Measurements from ENCODE around the gene DNAJB6. TPM values are rescaled to one million over a fixed set of nuclear protein-coding genes. Genes with fewer than 3 reads are reported as not detected.

DNAJB6 gene
- total RNA-seq, 1 experiment from 2014 or later = 201 TPM

- H3K4me3 ChIP-seq (ENCODE audit: low read depth in 2 of 2, low read length in 2 of 2) = no peak overlapping the region
- ATAC-seq = no peak
- in situ Hi-C loops (cut with HindIII; ENCODE audit: low pct_unique_long_range_greater_than_20kb, low sequenced_read_pairs) (no loop called here), intact Hi-C loops (cut with micrococcal nuclease; ENCODE audit: unreplicated experiment) (no loop called here)
- no peak for TF ChIP-seq SIN3A (IDR thresholded peaks at IDR 0.05; ENCODE audit: borderline replicate concordance, insufficient read depth, low read depth, low read length)
- TF ChIP-seq TCF7L2 (IDR thresholded peaks at IDR 0.05; ENCODE audit: low read depth, low read length) = no peak
- no peak for TF ChIP-seq REST (IDR thresholded peaks at IDR 0.05; ENCODE audit: insufficient read depth in 1 of 2, low read depth in 2 of 2, low read length in 1 of 2)
- no peak for TF ChIP-seq POLR2AphosphoS5 (IDR thresholded peaks at IDR 0.05; ENCODE audit: low read depth, low read length)
- no peak for TF ChIP-seq CTCF (IDR thresholded peaks at IDR 0.05)
- ChIA-PET POLR2A (no interaction called here), CTCF (no interaction called here)
- no peaks in the 10 kb centered on the region for H3K27me3 ChIP-seq (ENCODE audit: control insufficient read depth, insufficient read depth, low read length)
- peaks cover 7% of the 10 kb centered on the region for H3K36me3 ChIP-seq (ENCODE audit: control insufficient read depth, insufficient read depth, low read length)
- no peaks in the 10 kb centered on the region for H3K4me1 ChIP-seq (ENCODE audit: control insufficient read depth, insufficient read depth, low read length)
- H3K9me3 ChIP-seq (ENCODE audit: control insufficient read depth, insufficient read depth, low read depth, low read length) = no peaks in the 10 kb centered on the region
- no TSS peak for BruUV-seq (replicated peaks)
- H3K27ac ChIP-seq (ENCODE audit: low read length) = no peak overlapping the region
- no peak for DNase-seq (ENCODE audit: low read depth, low spot score)
Observed at GRCh38 chr7:157415486-157415885, 78.7 kb downstream of the DNAJB6 start.

DNA sequence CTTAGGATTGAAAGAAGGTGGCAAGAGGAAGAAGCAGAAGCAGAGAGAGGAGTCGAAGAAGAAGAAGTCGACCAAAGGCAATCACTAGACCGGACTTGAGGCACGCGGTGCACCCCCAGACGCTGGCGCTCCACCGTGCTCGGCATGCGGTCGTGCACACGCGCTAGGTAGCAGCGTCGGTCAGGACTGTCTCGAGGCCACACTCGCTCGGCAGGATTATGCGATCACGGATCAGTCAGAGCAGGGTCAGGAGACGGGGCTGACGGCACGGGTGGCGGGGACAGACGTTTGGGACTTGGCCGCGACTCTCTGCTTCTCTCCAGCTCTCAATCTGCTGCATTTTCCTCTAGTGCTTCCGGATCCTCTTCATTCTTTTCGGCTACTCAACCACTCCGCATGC, 79.2 kb downstream of the DNAJB6 start:
- TF ChIP-seq CTCF (IDR thresholded peaks at IDR 0.05) (no peak), REST (IDR thresholded peaks at IDR 0.05; ENCODE audit: insufficient read depth in 1 of 2, low read depth in 2 of 2, low read length in 1 of 2) (no peak), TCF7L2 (IDR thresholded peaks at IDR 0.05; ENCODE audit: low read depth, low read length) (no peak), POLR2AphosphoS5 (IDR thresholded peaks at IDR 0.05; ENCODE audit: low read depth, low read length) (no peak), SIN3A (IDR thresholded peaks at IDR 0.05; ENCODE audit: borderline replicate concordance, insufficient read depth, low read depth, low read length) (no peak)
- no TSS peak for BruUV-seq (replicated peaks)
- POLR2A ChIA-PET = no interaction called here

More for the DNA sequence above, 79.2 kb downstream of the DNAJB6 start:
- no peak for DNase-seq (ENCODE audit: low read depth, low spot score)
- CTCF ChIA-PET = no interaction called here
- H3K4me1 ChIP-seq (ENCODE audit: control insufficient read depth, insufficient read depth, low read length) = no peaks in the 10 kb centered on the region
- peaks cover 7% of the 10 kb centered on the region for H3K36me3 ChIP-seq (ENCODE audit: control insufficient read depth, insufficient read depth, low read length)
- intact Hi-C loops (cut with micrococcal nuclease; ENCODE audit: unreplicated experiment) = no loop called here
- in situ Hi-C loops (cut with HindIII; ENCODE audit: low pct_unique_long_range_greater_than_20kb, low sequenced_read_pairs) = no loop called here
- H3K27me3 ChIP-seq (ENCODE audit: control insufficient read depth, insufficient read depth, low read length) = no peaks in the 10 kb centered on the region
- no peak for ATAC-seq
- no peak overlapping the region for H3K4me3 ChIP-seq (ENCODE audit: low read depth in 2 of 2, low read length in 2 of 2)
- no peaks in the 10 kb centered on the region for H3K9me3 ChIP-seq (ENCODE audit: control insufficient read depth, insufficient read depth, low read depth, low read length)
- H3K27ac ChIP-seq (ENCODE audit: low read length) = no peak overlapping the region
